ENCODE data around the gene LRRC40. TPM values are rescaled to one million over a fixed set of nuclear protein-coding genes. Genes with fewer than 3 reads are reported as not detected.
"Not testable (repeated sequence)": the region's sequence is repeated elsewhere in the genome, so short reads cannot be mapped to it uniquely, and the experiment has no call there.

LRRC40 gene
- total RNA-seq, 1 experiment from 2014 or later = 48.8 TPM

GRCh38 chr1:70202173-70202758 is 3.1 kb downstream of the LRRC40 start:
- no peak for DNase-seq (ENCODE audit: low read depth)

GRCh38 chr1:70200065-70200464 is 5.3 kb downstream of the LRRC40 start:
- no peak for DNase-seq (ENCODE audit: low read depth)

GRCh38 chr1:70196333-70196732 is 9.0 kb downstream of the LRRC40 start:
- no peak for DNase-seq (ENCODE audit: low read depth)

GRCh38 chr1:70195342-70195741 is 10.0 kb downstream of the LRRC40 start:
- no peak for DNase-seq (ENCODE audit: low read depth)

GRCh38 chr1:70194601-70195000 is 10.8 kb downstream of the LRRC40 start:
- DNase-seq (ENCODE audit: low read depth) = no peak

- not testable (repeated sequence) for DNase-seq (ENCODE audit: low read depth)
Measured at GRCh38 chr1:70192446-70192845, 12.9 kb downstream of the LRRC40 start.

GRCh38 chr1:70190180-70190579 is 15.2 kb downstream of the LRRC40 start:
- no peak for DNase-seq (ENCODE audit: low read depth)

- DNase-seq (ENCODE audit: low read depth) = no peak
Measured at GRCh38 chr1:70188522-70188921, 16.9 kb downstream of the LRRC40 start.

- DNase-seq (ENCODE audit: low read depth) = not testable (repeated sequence)
Measured at GRCh38 chr1:70185181-70185580, 20.2 kb downstream of the LRRC40 start.

GRCh38 chr1:70171512-70171911 is 33.9 kb downstream of the LRRC40 start:
- no peak for DNase-seq (ENCODE audit: low read depth)

- DNase-seq (ENCODE audit: low read depth) = no peak
Measured at GRCh38 chr1:70169018-70169839, 36.1 kb downstream of the LRRC40 start.

GRCh38 chr1:70168283-70168682 is 37.1 kb downstream of the LRRC40 start:
- peak; percentile 3 for DNase-seq (ENCODE audit: low read depth)

- no peak for DNase-seq (ENCODE audit: low read depth)
Measured at GRCh38 chr1:70164350-70164749, 41.0 kb downstream of the LRRC40 start.

GRCh38 chr1:70156529-70157120 is 48.8 kb downstream of the LRRC40 start:
- DNase-seq (ENCODE audit: low read depth) = peak; percentile 68

- DNase-seq (ENCODE audit: low read depth) = no peak
Measured at GRCh38 chr1:70153739-70154138, 51.6 kb downstream of the LRRC40 start.

GRCh38 chr1:70150444-70150843 is 54.9 kb downstream of the LRRC40 start:
- DNase-seq (ENCODE audit: low read depth) = no peak

- DNase-seq (ENCODE audit: low read depth) = peak; percentile 6
Measured at GRCh38 chr1:70146488-70146887, 58.9 kb downstream of the LRRC40 start.

GRCh38 chr1:70143048-70143659 is 62.2 kb downstream of the LRRC40 start:
- peak; percentile 6 for DNase-seq (ENCODE audit: low read depth)

GRCh38 chr1:70142075-70142474 is 63.3 kb downstream of the LRRC40 start:
- no peak for DNase-seq (ENCODE audit: low read depth)

- no peak for DNase-seq (ENCODE audit: low read depth)
Measured at GRCh38 chr1:70140894-70141293, 64.5 kb downstream of the LRRC40 start.

- no peak for DNase-seq (ENCODE audit: low read depth)
Measured at GRCh38 chr1:70140343-70140742, 65.0 kb downstream of the LRRC40 start.

GRCh38 chr1:70134148-70134547 is 71.2 kb downstream of the LRRC40 start:
- DNase-seq (ENCODE audit: low read depth) = peak; percentile 19

GRCh38 chr1:70117046-70117445 is 88.3 kb downstream of the LRRC40 start:
- no peak for DNase-seq (ENCODE audit: low read depth)

Measured in RPMI7951 (cell line).